OCI-LY1 (cell line): ENCODE measurements around the gene GADD45A.

Experiments
- H2AFZ ChIP-seq: fragments of 200-600 bp; sonication (generic), shearing (Covaris generic); 2 replicates; pipeline ENCODE4 v1.6.0; 2014; ENCODE audit warnings: antibody characterized with exemption, mild to moderate bottlenecking, low read length
- H3F3A ChIP-seq: fragments of 200-600 bp; sonication (generic), shearing (Covaris generic); 2 replicates; pipeline ENCODE4 v1.6.0; 2014; ENCODE audit warnings: mild to moderate bottlenecking, antibody characterized with exemption, low read length, moderate library complexity; ENCODE audit not compliant: insufficient read depth
- H3K27ac ChIP-seq: fragments of 200-600 bp; sonication (generic); 2 replicates; pipeline ENCODE4 v1.5.1; 2014; ENCODE audit warnings: low read length, mixed run types, mild to moderate bottlenecking, low read depth; ENCODE audit not compliant: poor library complexity, severe bottlenecking
- H3K27me3 ChIP-seq: fragments of 200-600 bp; sonication (generic); 2 replicates; pipeline ENCODE4 v1.6.0; 2014; ENCODE audit warnings: antibody characterized with exemption, mild to moderate bottlenecking, low read length, moderate library complexity; ENCODE audit not compliant: insufficient read depth
- H3K36me3 ChIP-seq: fragments of 200-600 bp; sonication (generic); 2 replicates; pipeline ENCODE4 v1.6.1; 2014; ENCODE audit warnings: mild to moderate bottlenecking, antibody characterized with exemption, low read length, moderate library complexity, mixed read lengths; ENCODE audit not compliant: insufficient read depth
- H3K4me1 ChIP-seq: fragments of 200-600 bp; sonication (generic); 2 replicates; pipeline ENCODE4 v1.5.1; 2014; ENCODE audit warnings: mild to moderate bottlenecking, low read length, moderate library complexity; ENCODE audit not compliant: insufficient read depth, severe bottlenecking
- H3K4me2 ChIP-seq: fragments of 200-600 bp; sonication (generic), shearing (Covaris generic); 2 replicates; pipeline ENCODE4 v1.6.1; 2014; ENCODE audit warnings: low read length
- H3K4me3 ChIP-seq: fragments of 200-600 bp; sonication (generic); 2 replicates; pipeline ENCODE4 v1.5.1; 2014; ENCODE audit warnings: low read length, low read depth, mild to moderate bottlenecking, mixed read lengths; ENCODE audit not compliant: poor library complexity, severe bottlenecking
- H3K79me2 ChIP-seq: fragments of 200-600 bp; shearing (Covaris generic); 2 replicates; pipeline ENCODE4 v1.6.1; 2016; ENCODE audit warnings: mixed run types, low read length, mixed read lengths; ENCODE audit not compliant: insufficient read depth
- H3K9ac ChIP-seq: fragments of 200-600 bp; sonication (generic), shearing (Covaris generic); 2 replicates; pipeline ENCODE4 v1.6.1; 2014; ENCODE audit warnings: mild to moderate bottlenecking, low read length, mixed read lengths
- H3K9me2 ChIP-seq: fragments of 200-600 bp; sonication (generic), shearing (Covaris generic); 2 replicates; pipeline ENCODE4 v1.6.1; 2014; ENCODE audit warnings: low read depth, mild to moderate bottlenecking, low read length, mixed read lengths
- H3K9me3 ChIP-seq: fragments of 200-600 bp; shearing (Covaris generic); 2 replicates; pipeline ENCODE4 v1.6.1; 2014; ENCODE audit warnings: low read length, mixed read lengths
- H4K20me1 ChIP-seq: fragments of 200-600 bp; sonication (generic), shearing (Covaris generic); 2 replicates; pipeline ENCODE4 v1.6.0; 2016; ENCODE audit warnings: mild to moderate bottlenecking, low read length; ENCODE audit not compliant: insufficient read depth
- EZH2 ChIP-seq: fragments of 200-600 bp; sonication (generic), shearing (Covaris generic); IDR thresholded peaks from 2 replicates; pipeline ENCODE4 v1.8.0; 2017; ENCODE audit warnings: borderline replicate concordance, mixed run types, mild to moderate bottlenecking, antibody characterized with exemption, low read length, moderate library complexity, mixed read lengths
- TF ChIP-seq, protein P1 (sequence below): fragments of 200-600 bp; sonication (generic), shearing (Covaris generic); IDR thresholded peaks from 2 replicates; pipeline ENCODE4 v1.5.1; 2017; ENCODE audit warnings: mild to moderate bottlenecking, antibody characterized with exemption, low read length, moderate library complexity, mixed read lengths

The GADD45A gene

DNA sequence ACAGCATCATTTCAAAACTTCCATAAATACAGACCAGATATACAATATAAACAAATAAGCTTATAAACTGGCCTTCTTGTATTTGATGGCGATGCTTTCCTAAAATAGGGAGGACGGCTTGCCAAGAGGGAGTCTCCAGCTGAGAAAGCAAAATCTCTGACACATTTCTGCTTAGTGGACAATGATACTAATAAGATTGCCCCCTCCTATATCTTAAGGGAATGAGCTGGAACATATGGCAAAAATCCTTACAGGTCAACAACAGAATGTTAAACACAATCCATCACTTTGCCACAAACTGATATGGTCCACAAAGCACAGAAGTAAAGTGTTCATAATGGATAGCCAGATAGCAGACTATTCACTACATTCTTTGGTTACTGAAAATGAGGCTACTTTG lies 7.1 kb upstream of the GADD45A start:
- peaks cover 4% of the 10 kb centered on the region for H3F3A ChIP-seq
- H3K4me3 ChIP-seq = peak overlapping the region; percentile 5
- no peaks in the 10 kb centered on the region for H4K20me1 ChIP-seq
- peak overlapping the region; percentile 74; the same call in 1 of the 2 replicates for H3K9ac ChIP-seq
- no peaks in the 10 kb centered on the region for H3K9me3 ChIP-seq
- no peaks in the 10 kb centered on the region for H3K27me3 ChIP-seq
- peak overlapping the region; percentile 100 for H3K27ac ChIP-seq
- H3K4me2 ChIP-seq = peak overlapping the region; percentile 30; the same call in 1 of the 2 replicates
- no peaks in the 10 kb centered on the region for H3K79me2 ChIP-seq
- peaks cover 71% of the 10 kb centered on the region for H3K4me1 ChIP-seq
- no peaks in the 10 kb centered on the region for H3K9me2 ChIP-seq
- no peaks in the 10 kb centered on the region for H3K36me3 ChIP-seq
- no peak for TF ChIP-seq EZH2
- TF ChIP-seq, protein P1, sequence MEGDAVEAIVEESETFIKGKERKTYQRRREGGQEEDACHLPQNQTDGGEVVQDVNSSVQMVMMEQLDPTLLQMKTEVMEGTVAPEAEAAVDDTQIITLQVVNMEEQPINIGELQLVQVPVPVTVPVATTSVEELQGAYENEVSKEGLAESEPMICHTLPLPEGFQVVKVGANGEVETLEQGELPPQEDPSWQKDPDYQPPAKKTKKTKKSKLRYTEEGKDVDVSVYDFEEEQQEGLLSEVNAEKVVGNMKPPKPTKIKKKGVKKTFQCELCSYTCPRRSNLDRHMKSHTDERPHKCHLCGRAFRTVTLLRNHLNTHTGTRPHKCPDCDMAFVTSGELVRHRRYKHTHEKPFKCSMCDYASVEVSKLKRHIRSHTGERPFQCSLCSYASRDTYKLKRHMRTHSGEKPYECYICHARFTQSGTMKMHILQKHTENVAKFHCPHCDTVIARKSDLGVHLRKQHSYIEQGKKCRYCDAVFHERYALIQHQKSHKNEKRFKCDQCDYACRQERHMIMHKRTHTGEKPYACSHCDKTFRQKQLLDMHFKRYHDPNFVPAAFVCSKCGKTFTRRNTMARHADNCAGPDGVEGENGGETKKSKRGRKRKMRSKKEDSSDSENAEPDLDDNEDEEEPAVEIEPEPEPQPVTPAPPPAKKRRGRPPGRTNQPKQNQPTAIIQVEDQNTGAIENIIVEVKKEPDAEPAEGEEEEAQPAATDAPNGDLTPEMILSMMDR = no peak
- H2AFZ ChIP-seq = peak overlapping the region; percentile 19; the same call in 1 of the 2 replicates

DNA sequence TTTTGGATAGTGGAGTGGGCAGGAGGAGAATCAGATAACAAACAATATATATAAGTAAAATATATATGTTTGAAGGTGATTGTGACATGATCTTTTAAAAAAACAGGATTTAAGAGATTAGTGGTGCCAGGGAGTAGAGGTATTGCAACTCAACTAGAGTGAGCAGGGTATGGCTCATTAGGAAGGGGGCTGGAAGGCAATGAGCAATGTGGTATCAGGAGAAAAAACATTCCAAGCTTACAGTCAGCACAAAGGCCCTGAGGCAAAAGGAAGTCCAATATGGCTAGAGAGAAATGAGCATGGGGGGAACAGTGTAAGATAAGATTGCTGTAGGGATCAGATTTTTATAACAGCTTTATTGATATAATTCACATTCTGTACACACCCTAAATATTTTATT lies 5.3 kb upstream of the GADD45A start:
- Histone ChIP-seq H3K9ac (no peak overlapping the region), H3K79me2 (no peaks in the 10 kb centered on the region), H2AFZ (no peak overlapping the region), H3K9me3 (no peaks in the 10 kb centered on the region), H3K27me3 (no peaks in the 10 kb centered on the region), H3F3A (peaks cover 4% of the 10 kb centered on the region), H3K9me2 (no peaks in the 10 kb centered on the region), H3K27ac (peak overlapping the region; percentile 60), H3K4me1 (peaks cover 73% of the 10 kb centered on the region), H4K20me1 (no peaks in the 10 kb centered on the region), H3K36me3 (no peaks in the 10 kb centered on the region), H3K4me2 (no peak overlapping the region), H3K4me3 (no peak overlapping the region)
- no peak for TF ChIP-seq EZH2
- TF ChIP-seq, protein P1 = no peak

GRCh38 chr1:67680486-67680885 lies 4.5 kb upstream of the GADD45A start:
- H2AFZ ChIP-seq = no peak overlapping the region
- peaks cover 4% of the 10 kb centered on the region for H3K36me3 ChIP-seq
- no peak overlapping the region for H3K4me3 ChIP-seq
- TF ChIP-seq EZH2 = no peak
- TF ChIP-seq, protein P1 = no peak
- H3K27me3 ChIP-seq = no peaks in the 10 kb centered on the region
- H3K4me1 ChIP-seq = peaks cover 66% of the 10 kb centered on the region
- peak overlapping the region; percentile 60 for H3K27ac ChIP-seq
- peaks cover 2% of the 10 kb centered on the region; the same call in 1 of the 2 replicates for H3K79me2 ChIP-seq
- no peaks in the 10 kb centered on the region for H3K9me2 ChIP-seq
- H3K4me2 ChIP-seq = no peak overlapping the region
- H3K9me3 ChIP-seq = no peaks in the 10 kb centered on the region
- H3K9ac ChIP-seq = no peak overlapping the region
- H4K20me1 ChIP-seq = no peaks in the 10 kb centered on the region
- peaks cover 2% of the 10 kb centered on the region for H3F3A ChIP-seq
